Uterus (tissue), 4 donors: ENCODE data around the gene TAPBPL. TPM values are rescaled to one million over a fixed set of nuclear protein-coding genes. Genes with fewer than 3 reads are reported as not detected.
"Not testable (repeated sequence)": the region's sequence is repeated elsewhere in the genome, so short reads cannot be mapped to it uniquely, and the experiment has no call there.

Source experiments
- DNase-seq, 2 donors: peaks; one replicate each; pipeline ENCODE4 v3.0.0-alpha.2; 2019 to 2020
- H3K27ac ChIP-seq, 2 donors: fragments of 200-600 bp; sonication (generic); 1 replicate in 1 of 2; 2 replicates in 1 of 2; pipeline ENCODE4 v1.5.1; 2016 to 2018
- H3K27me3 ChIP-seq, 2 donors: fragments of 200-600 bp; sonication (generic); one replicate each; pipeline ENCODE4 v1.5.1; 2018 to 2019; ENCODE audit warnings: control low read depth in 1 of 2
- H3K36me3 ChIP-seq, 2 donors: fragments of 200-600 bp; sonication (generic); one replicate each; pipeline ENCODE4 v1.5.1; 2019; ENCODE audit warnings: control low read depth in 1 of 2
- H3K4me1 ChIP-seq, 2 donors: fragments of 200-600 bp; sonication (generic); one replicate each; pipeline ENCODE4 v1.5.1; 2018 to 2019; ENCODE audit warnings: control low read depth in 1 of 2
- H3K4me3 ChIP-seq, 2 donors: fragments of 200-600 bp; sonication (generic); 1 replicate in 1 of 2; 2 replicates in 1 of 2; pipeline ENCODE4 v1.5.1; 2018 to 2019; ENCODE audit warnings: mild to moderate bottlenecking in 1 of 2
- H3K9me3 ChIP-seq, 2 donors: fragments of 200-600 bp; sonication (generic); one replicate each; pipeline ENCODE4 v1.5.1; 2019; ENCODE audit warnings: control low read depth in 1 of 2
- POLR2A ChIP-seq, 2 donors: fragments of 450-650 bp; IDR thresholded peaks; one replicate each; pipeline ENCODE4 v1.6.1; 2016; ENCODE audit warnings: antibody characterized with exemption in 2 of 2, mild to moderate bottlenecking in 1 of 2, moderate library complexity in 1 of 2
- intact Hi-C: fragments of 100-400 bp; cut with DNase I; formaldehyde crosslinking; loops from one replicate; pipeline ENCODE4 v1.15.1; 2023; ENCODE audit warnings: low total_unique reads
- total RNA-seq, 4 donors: library from RNA; depleted of rRNA in 3 of 4; stranded (reverse); fragments of >200 nt in 3 of 4; gene quantifications; one replicate each; pipeline versions ENCODE4 v1.1.0 to v1.2.4, GENCODE V29; 2014 to 2023
- TF ChIP-seq, protein P1 (sequence below), 4 experiments: fragments of 200-600 bp in 2 of 4; fragments of 450-650 bp in 2 of 4; sonication (generic) in 2 of 4; IDR thresholded peaks; one replicate each; pipeline ENCODE4 v1.5.1; 2016 to 2019; ENCODE audit warnings: antibody characterized with exemption in 4 of 4, mild to moderate bottlenecking in 2 of 4, moderate library complexity in 1 of 4
- donor health status: DM: yes; HTN: yes; CAD: no.

The TAPBPL gene
- total RNA-seq, 4 donors from 2014 or later: 10.0 to 25.7 (median 17.1) TPM

GRCh38 chr12:6472491-6472890, 20.6 kb downstream of the TAPBPL start:
- no peak overlapping the region for H3K27ac ChIP-seq
- no peak overlapping the region for H3K4me3 ChIP-seq
- no peaks in the 10 kb centered on the region for H3K36me3 ChIP-seq
- no peak for TF ChIP-seq POLR2A (IDR thresholded peaks at IDR 0.05)
- TF ChIP-seq, protein P1, sequence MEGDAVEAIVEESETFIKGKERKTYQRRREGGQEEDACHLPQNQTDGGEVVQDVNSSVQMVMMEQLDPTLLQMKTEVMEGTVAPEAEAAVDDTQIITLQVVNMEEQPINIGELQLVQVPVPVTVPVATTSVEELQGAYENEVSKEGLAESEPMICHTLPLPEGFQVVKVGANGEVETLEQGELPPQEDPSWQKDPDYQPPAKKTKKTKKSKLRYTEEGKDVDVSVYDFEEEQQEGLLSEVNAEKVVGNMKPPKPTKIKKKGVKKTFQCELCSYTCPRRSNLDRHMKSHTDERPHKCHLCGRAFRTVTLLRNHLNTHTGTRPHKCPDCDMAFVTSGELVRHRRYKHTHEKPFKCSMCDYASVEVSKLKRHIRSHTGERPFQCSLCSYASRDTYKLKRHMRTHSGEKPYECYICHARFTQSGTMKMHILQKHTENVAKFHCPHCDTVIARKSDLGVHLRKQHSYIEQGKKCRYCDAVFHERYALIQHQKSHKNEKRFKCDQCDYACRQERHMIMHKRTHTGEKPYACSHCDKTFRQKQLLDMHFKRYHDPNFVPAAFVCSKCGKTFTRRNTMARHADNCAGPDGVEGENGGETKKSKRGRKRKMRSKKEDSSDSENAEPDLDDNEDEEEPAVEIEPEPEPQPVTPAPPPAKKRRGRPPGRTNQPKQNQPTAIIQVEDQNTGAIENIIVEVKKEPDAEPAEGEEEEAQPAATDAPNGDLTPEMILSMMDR (IDR thresholded peaks at IDR 0.05): no peak
- intact Hi-C loops: no loop called here
- no peaks in the 10 kb centered on the region for H3K4me1 ChIP-seq
- H3K27me3 ChIP-seq: no peaks in the 10 kb centered on the region
- H3K9me3 ChIP-seq: no peaks in the 10 kb centered on the region
- DNase-seq: no peak

- H3K9me3 ChIP-seq, H3K27ac ChIP-seq, H3K27me3 ChIP-seq, DNase-seq, intact Hi-C loops, H3K4me1 ChIP-seq, H3K4me3 ChIP-seq, H3K36me3 ChIP-seq: not testable (repeated sequence)
Observed at GRCh38 chr12:6475233-6475975, 23.6 kb downstream of the TAPBPL start.

GRCh38 chr12:6476489-6476888, 24.6 kb downstream of the TAPBPL start:
- no peak for DNase-seq
- no peak overlapping the region for H3K4me3 ChIP-seq
- H3K4me1 ChIP-seq: no peaks in the 10 kb centered on the region
- no peaks in the 10 kb centered on the region for H3K36me3 ChIP-seq
- intact Hi-C loops: no loop called here
- TF ChIP-seq, protein P1 (IDR thresholded peaks at IDR 0.05): no peak
- no peak for TF ChIP-seq POLR2A (IDR thresholded peaks at IDR 0.05)
- H3K9me3 ChIP-seq: no peaks in the 10 kb centered on the region
- H3K27ac ChIP-seq: no peak overlapping the region
- no peaks in the 10 kb centered on the region for H3K27me3 ChIP-seq

DNA sequence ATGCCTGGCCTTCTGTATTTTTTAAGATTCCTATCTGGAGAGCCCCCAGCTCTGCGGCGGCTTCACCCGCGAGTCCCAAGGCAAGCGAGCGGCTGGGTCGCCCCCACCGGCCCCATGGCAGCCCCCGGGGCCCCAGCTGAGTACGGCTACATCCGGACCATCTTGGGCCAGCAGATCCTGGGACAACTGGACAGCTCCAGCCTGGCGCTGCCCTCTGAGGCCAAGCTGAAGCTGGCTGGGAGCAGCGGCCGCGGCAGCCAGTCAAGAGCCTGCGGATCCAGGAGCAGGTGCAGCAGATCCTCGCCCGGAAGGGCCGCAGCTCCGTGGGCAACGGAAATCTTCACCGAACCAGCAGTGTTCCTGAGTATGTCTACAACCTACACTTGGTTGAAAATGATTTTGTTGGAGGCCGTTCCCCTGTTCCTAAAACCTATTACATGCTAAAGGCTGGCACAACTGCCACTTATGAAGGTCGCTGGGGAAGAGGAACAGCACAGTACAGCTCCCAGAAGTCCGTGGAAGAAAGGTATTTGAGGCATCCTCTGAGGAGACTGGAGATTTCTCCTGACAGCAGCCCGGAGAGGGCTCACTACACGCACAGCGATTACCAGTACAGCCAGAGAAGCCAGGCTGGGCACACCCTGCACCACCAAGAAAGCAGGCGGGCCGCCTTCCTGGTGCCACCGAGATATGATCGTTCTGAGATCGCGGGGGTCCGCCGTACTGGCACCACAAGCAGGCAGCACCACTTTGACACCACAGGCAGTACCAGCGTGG, 25.9 kb downstream of the TAPBPL start:
- DNase-seq, H3K4me3 ChIP-seq, H3K27me3 ChIP-seq, H3K27ac ChIP-seq, H3K4me1 ChIP-seq, H3K9me3 ChIP-seq, H3K36me3 ChIP-seq, intact Hi-C loops: not testable (repeated sequence)

DNA sequence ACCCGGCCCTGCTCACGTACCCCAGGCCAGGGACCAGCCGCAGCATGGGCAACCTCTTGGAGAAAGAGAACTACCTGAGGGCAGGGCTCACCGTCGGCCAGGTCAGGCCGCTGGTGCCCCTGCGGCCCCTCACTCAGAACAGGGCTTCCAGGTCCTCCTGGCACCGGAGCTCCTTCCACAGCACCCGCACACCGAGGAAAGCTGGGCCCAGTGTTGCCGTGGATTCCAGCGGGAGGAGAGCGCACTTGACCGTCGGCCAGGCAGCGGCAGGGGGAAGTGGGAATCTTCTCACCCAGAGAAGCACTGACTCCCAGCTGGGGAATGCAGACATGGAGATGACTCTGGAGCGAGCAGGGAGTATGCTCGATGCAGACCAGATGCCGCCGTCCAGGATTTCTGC, 26.6 kb downstream of the TAPBPL start:
- Histone ChIP-seq H3K27ac (no peak overlapping the region), H3K4me3 (no peak overlapping the region), H3K9me3 (no peaks in the 10 kb centered on the region), H3K4me1 (no peaks in the 10 kb centered on the region), H3K36me3 (no peaks in the 10 kb centered on the region), H3K27me3 (no peaks in the 10 kb centered on the region)
- TF ChIP-seq, protein P1 (IDR thresholded peaks at IDR 0.05): no peak
- TF ChIP-seq POLR2A (IDR thresholded peaks at IDR 0.05): no peak
- DNase-seq: no peak
- intact Hi-C loops: no loop called here

- Histone ChIP-seq H3K4me3 (no peak overlapping the region), H3K27me3 (no peaks in the 10 kb centered on the region), H3K9me3 (no peaks in the 10 kb centered on the region), H3K27ac (no peak overlapping the region), H3K4me1 (no peaks in the 10 kb centered on the region), H3K36me3 (no peaks in the 10 kb centered on the region)
- no peak for DNase-seq
- no peak for TF ChIP-seq POLR2A (IDR thresholded peaks at IDR 0.05)
- TF ChIP-seq, protein P1 (IDR thresholded peaks at IDR 0.05): no peak
- intact Hi-C loops: no loop called here
Observed at GRCh38 chr12:6488240-6488639, 36.4 kb downstream of the TAPBPL start.
